ENCODE results near the gene PLBD1.
A peak's percentile ranks its signal among the peaks of the same experiment; 100 is the strongest.

Gene PLBD1

GRCh38 chr12:14567351-14568162 is at the start of gene PLBD1:
Gene PLBD1 (minus strand): TSS chr12:14567883. CDS start chr12:14567696, 187 bp downstream.
- peak; percentile 93 for DNase-seq (ENCODE audit: low read depth, low spot score)

GRCh38 chr12:14614704-14615121 is 47.0 kb upstream of the PLBD1 start:
- no peak for DNase-seq (ENCODE audit: low read depth, low spot score)

GRCh38 chr12:14613718-14614117 is 46.0 kb upstream of the PLBD1 start:
- DNase-seq (ENCODE audit: low read depth, low spot score), result no peak

GRCh38 chr12:14612898-14613445 is 45.3 kb upstream of the PLBD1 start:
- DNase-seq (ENCODE audit: low read depth, low spot score), result no peak

GRCh38 chr12:14612250-14612649 is 44.6 kb upstream of the PLBD1 start:
- DNase-seq (ENCODE audit: low read depth, low spot score), result no peak

- no peak for DNase-seq (ENCODE audit: low read depth, low spot score)
Measured at GRCh38 chr12:14611640-14612203, 44.0 kb upstream of the PLBD1 start.

- no peak for DNase-seq (ENCODE audit: low read depth, low spot score)
Measured at GRCh38 chr12:14607568-14607967, 39.9 kb upstream of the PLBD1 start.

GRCh38 chr12:14605401-14605989 is 37.8 kb upstream of the PLBD1 start:
- DNase-seq (ENCODE audit: low read depth, low spot score), result no peak

GRCh38 chr12:14601692-14602478 is 34.2 kb upstream of the PLBD1 start:
- no peak for DNase-seq (ENCODE audit: low read depth, low spot score)

- no peak for DNase-seq (ENCODE audit: low read depth, low spot score)
Measured at GRCh38 chr12:14597480-14597879, 29.8 kb upstream of the PLBD1 start.

GRCh38 chr12:14591719-14592118 is 24.0 kb upstream of the PLBD1 start:
- DNase-seq (ENCODE audit: low read depth, low spot score), result no peak

GRCh38 chr12:14589169-14590004 is 21.7 kb upstream of the PLBD1 start:
- DNase-seq (ENCODE audit: low read depth, low spot score), result no peak

- no peak for DNase-seq (ENCODE audit: low read depth, low spot score)
Measured at GRCh38 chr12:14588571-14588970, 20.9 kb upstream of the PLBD1 start.

- DNase-seq (ENCODE audit: low read depth, low spot score), result no peak
Measured at GRCh38 chr12:14578646-14579045, 11.0 kb upstream of the PLBD1 start.

- DNase-seq (ENCODE audit: low read depth, low spot score), result no peak
Measured at GRCh38 chr12:14577344-14577743, 9.7 kb upstream of the PLBD1 start.

- no peak for DNase-seq (ENCODE audit: low read depth, low spot score)
Measured at GRCh38 chr12:14576896-14577295, 9.2 kb upstream of the PLBD1 start.

- no peak for DNase-seq (ENCODE audit: low read depth, low spot score)
Measured at GRCh38 chr12:14575585-14575984, 7.9 kb upstream of the PLBD1 start.

- no peak for DNase-seq (ENCODE audit: low read depth, low spot score)
Measured at GRCh38 chr12:14573118-14573517, 5.4 kb upstream of the PLBD1 start.

GRCh38 chr12:14572401-14572800 is 4.7 kb upstream of the PLBD1 start:
- DNase-seq (ENCODE audit: low read depth, low spot score), result no peak

GRCh38 chr12:14571779-14572178 is 4.1 kb upstream of the PLBD1 start:
- DNase-seq (ENCODE audit: low read depth, low spot score), result no peak

GRCh38 chr12:14570231-14570630 is 2.5 kb upstream of the PLBD1 start:
- DNase-seq (ENCODE audit: low read depth, low spot score), result no peak

Measured in ELF-1 (cell line).